Endothelial cell (in vitro differentiated cells): ENCODE measurements around the gene PID1. TPM values are rescaled to one million over a fixed set of nuclear protein-coding genes. Genes with fewer than 3 reads are reported as not detected.

Experiments
- DNase-seq: peaks from one replicate; pipeline ENCODE4 v3.0.0; 2021; ENCODE audit warnings: low spot score
- H3K27ac Mint-ChIP-seq: one replicate; pipeline ENCODE4 v1.8.0; 2021; ENCODE audit warnings: mixed read lengths, inconsistent platforms; ENCODE audit not compliant: unreplicated experiment
- H3K27me3 Mint-ChIP-seq: one replicate; pipeline ENCODE4 v1.8.0; 2021; ENCODE audit warnings: mild to moderate bottlenecking, moderate library complexity, mixed read lengths, inconsistent platforms; ENCODE audit not compliant: unreplicated experiment
- H3K36me3 Mint-ChIP-seq: one replicate; pipeline ENCODE4 v1.8.0; 2021; ENCODE audit warnings: mild to moderate bottlenecking, low read depth, mixed read lengths, inconsistent platforms; ENCODE audit not compliant: unreplicated experiment
- H3K4me1 Mint-ChIP-seq: one replicate; pipeline ENCODE4 v1.8.0; 2021; ENCODE audit warnings: mild to moderate bottlenecking, mixed read lengths, inconsistent platforms; ENCODE audit not compliant: unreplicated experiment
- H3K4me3 Mint-ChIP-seq: one replicate; pipeline ENCODE4 v1.8.0; 2021; ENCODE audit warnings: mild to moderate bottlenecking, mixed read lengths, inconsistent platforms; ENCODE audit not compliant: unreplicated experiment
- H3K9me3 Mint-ChIP-seq: one replicate; pipeline ENCODE4 v1.8.0; 2021; ENCODE audit warnings: mixed read lengths, inconsistent platforms; ENCODE audit not compliant: unreplicated experiment
- CTCF ChIP-seq: fragments of 200-600 bp; sonication (generic); IDR thresholded peaks from one replicate; pipeline ENCODE4 v1.5.0; 2021; ENCODE audit warnings: antibody characterized with exemption; ENCODE audit not compliant: unreplicated experiment
- total RNA-seq: library from RNA; stranded (reverse); fragmentation: NEBNext Ultra II Directional; extraction: Animal tissue kit (Norgen Biotek cat#: 25700); gene quantifications from one replicate; pipeline ENCODE4 v1.2.1, GENCODE V29; 2021; ENCODE audit not compliant: unreplicated experiment

Gene PID1
- total RNA-seq, 1 donor from 2014 or later: not detected

DNA sequence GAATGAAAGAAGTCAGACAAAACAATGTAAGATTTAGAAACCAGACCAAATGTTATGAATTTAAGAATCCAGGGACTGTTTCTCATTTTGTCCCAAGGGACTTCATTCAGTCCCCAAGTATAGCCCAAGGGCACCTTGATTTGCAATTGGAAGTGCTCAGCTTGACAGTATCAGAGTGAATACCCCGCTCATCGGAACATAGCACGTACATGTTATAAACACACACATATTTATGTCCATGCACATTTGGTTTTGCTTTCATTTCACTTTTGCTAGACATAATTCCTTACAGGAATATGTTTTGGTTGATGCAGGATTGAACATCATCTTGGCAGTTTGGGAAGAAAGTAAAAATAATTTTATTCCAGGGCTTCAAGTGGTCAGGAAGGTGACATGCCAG, 100.2 kb downstream of the PID1 start:
- Mint-ChIP-seq H3K4me3 (no peak overlapping the region), H3K27ac (no peak overlapping the region), H3K9me3 (no peaks in the 10 kb centered on the region), H3K36me3 (no peaks in the 10 kb centered on the region), H3K4me1 (no peaks in the 10 kb centered on the region), H3K27me3 (no peaks in the 10 kb centered on the region)
- no peak for TF ChIP-seq CTCF
- DNase-seq: no peak

- TF ChIP-seq CTCF: no peak
- H3K4me3 Mint-ChIP-seq: no peak overlapping the region
- H3K4me1 Mint-ChIP-seq: no peaks in the 10 kb centered on the region
- H3K9me3 Mint-ChIP-seq: no peaks in the 10 kb centered on the region
- H3K36me3 Mint-ChIP-seq: no peaks in the 10 kb centered on the region
- no peaks in the 10 kb centered on the region for H3K27me3 Mint-ChIP-seq
- DNase-seq: no peak
- no peak overlapping the region for H3K27ac Mint-ChIP-seq
Observed at GRCh38 chr2:229170171-229170570, 100.9 kb downstream of the PID1 start.

DNA sequence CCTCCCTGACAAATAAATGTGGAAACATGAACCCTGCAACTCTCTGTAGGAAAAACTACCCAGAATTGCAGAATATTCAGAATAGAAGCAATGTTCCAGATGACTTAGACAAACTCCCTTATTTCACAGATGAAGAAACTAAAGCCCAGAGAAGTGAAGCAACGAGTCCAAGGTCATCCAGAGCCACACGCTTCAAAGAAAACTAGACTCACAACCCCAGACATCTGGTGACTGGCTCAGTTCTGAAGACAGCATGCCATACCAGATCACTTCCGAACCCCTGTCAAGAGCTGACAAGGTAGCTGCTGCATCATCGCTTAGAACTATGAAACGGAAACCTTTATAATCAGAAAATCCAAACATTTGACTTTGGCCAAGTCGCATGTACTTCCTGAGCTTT, 101.3 kb downstream of the PID1 start:
- Mint-ChIP-seq H3K27me3 (no peaks in the 10 kb centered on the region), H3K4me3 (no peak overlapping the region), H3K27ac (no peak overlapping the region), H3K4me1 (no peaks in the 10 kb centered on the region), H3K9me3 (no peaks in the 10 kb centered on the region), H3K36me3 (no peaks in the 10 kb centered on the region)
- no peak for DNase-seq
- no peak for TF ChIP-seq CTCF

DNA sequence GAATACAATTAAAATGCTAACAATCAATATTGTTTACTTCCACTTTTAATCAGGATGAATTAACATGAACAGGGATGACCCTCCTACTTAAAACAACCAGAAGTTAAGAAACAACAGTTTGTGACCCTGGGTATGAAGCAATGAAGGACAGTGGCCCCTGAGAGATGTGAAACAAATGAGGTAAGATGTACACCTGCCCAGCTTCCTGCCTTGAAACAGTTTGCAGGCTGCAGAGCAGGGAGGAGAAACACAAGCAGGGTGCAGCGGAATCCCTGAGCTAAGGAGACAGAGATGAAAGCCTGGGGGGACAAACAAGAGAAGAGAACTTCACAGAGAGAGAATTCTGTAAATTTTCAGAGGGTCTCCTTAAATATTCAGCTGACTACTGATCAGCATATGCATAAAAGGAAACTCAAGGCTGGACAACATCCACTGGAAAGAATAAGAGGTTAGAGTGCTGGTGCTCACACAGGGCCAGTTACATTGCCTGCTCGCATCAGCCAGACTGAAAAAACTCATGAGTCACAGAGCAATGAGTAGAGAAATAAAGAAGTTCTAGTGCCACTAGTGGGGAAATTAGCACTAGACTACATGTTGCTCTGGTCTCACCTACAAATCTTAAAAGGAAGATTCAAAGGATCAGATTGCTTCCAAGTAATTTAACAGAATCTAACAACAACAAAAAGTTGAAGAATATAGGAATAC, 106.4 kb downstream of the PID1 start:
- no peaks in the 10 kb centered on the region for H3K27me3 Mint-ChIP-seq
- H3K4me3 Mint-ChIP-seq: no peak overlapping the region
- no peaks in the 10 kb centered on the region for H3K36me3 Mint-ChIP-seq
- H3K27ac Mint-ChIP-seq: no peak overlapping the region
- H3K9me3 Mint-ChIP-seq: no peaks in the 10 kb centered on the region
- no peak for DNase-seq
- H3K4me1 Mint-ChIP-seq: no peaks in the 10 kb centered on the region
- TF ChIP-seq CTCF: no peak

- no peak for TF ChIP-seq CTCF
- H3K27ac Mint-ChIP-seq: no peak overlapping the region
- no peaks in the 10 kb centered on the region for H3K4me1 Mint-ChIP-seq
- no peak for DNase-seq
- H3K9me3 Mint-ChIP-seq: no peaks in the 10 kb centered on the region
- H3K4me3 Mint-ChIP-seq: no peak overlapping the region
- no peaks in the 10 kb centered on the region for H3K27me3 Mint-ChIP-seq
- H3K36me3 Mint-ChIP-seq: no peaks in the 10 kb centered on the region
Observed at GRCh38 chr2:229163893-229164292, 107.2 kb downstream of the PID1 start.
